Stimulated activated naive CD8-positive, alpha-beta T cell treated with anti-CD3 and anti-CD28 coated beads, Interleukin-15, Interleukin-2, amounts not matched to agents 100 ng/mL and 50 ng/mL, for 24 hours (primary cell): ENCODE results near the gene THOP1.

Experiments
- H3K27ac Mint-ChIP-seq: one replicate; pipeline ENCODE4 v1.8.0; 2021; ENCODE audit warnings: mild to moderate bottlenecking, mixed read lengths
- H3K27me3 Mint-ChIP-seq: one replicate; pipeline ENCODE4 v1.8.0; 2021; ENCODE audit warnings: mixed read lengths
- H3K36me3 Mint-ChIP-seq: one replicate; pipeline ENCODE4 v1.8.0; 2021; ENCODE audit warnings: low read depth, mixed read lengths
- H3K4me1 Mint-ChIP-seq: one replicate; pipeline ENCODE4 v1.8.0; 2021; ENCODE audit warnings: low read depth, mixed read lengths
- H3K4me3 Mint-ChIP-seq: one replicate; pipeline ENCODE4 v1.8.0; 2021; ENCODE audit warnings: mild to moderate bottlenecking, mixed read lengths
- H3K9me3 Mint-ChIP-seq: one replicate; pipeline ENCODE4 v1.8.0; 2021; ENCODE audit warnings: mixed read lengths

Gene THOP1

GRCh38 chr19:2756921-2757881 lies 28.1 kb upstream of the THOP1 start:
- peaks cover 51% of the 10 kb centered on the region for H3K36me3 Mint-ChIP-seq
- no peak overlapping the region for H3K27ac Mint-ChIP-seq

GRCh38 chr19:2758601-2759313 lies 26.5 kb upstream of the THOP1 start:
- H3K36me3 Mint-ChIP-seq: peaks cover 48% of the 10 kb centered on the region
- H3K27me3 Mint-ChIP-seq: no peaks in the 10 kb centered on the region
- no peaks in the 10 kb centered on the region for H3K9me3 Mint-ChIP-seq
- H3K4me1 Mint-ChIP-seq: peaks cover 3% of the 10 kb centered on the region
- no peak overlapping the region for H3K4me3 Mint-ChIP-seq
- H3K27ac Mint-ChIP-seq: no peak overlapping the region

More at GRCh38 chr19:2756921-2757881, 28.1 kb upstream of the THOP1 start:
- H3K27me3 Mint-ChIP-seq: no peaks in the 10 kb centered on the region
- H3K9me3 Mint-ChIP-seq: no peaks in the 10 kb centered on the region
- no peak overlapping the region for H3K4me3 Mint-ChIP-seq
- H3K4me1 Mint-ChIP-seq: peaks cover 11% of the 10 kb centered on the region

- no peak overlapping the region for H3K4me3 Mint-ChIP-seq
- H3K36me3 Mint-ChIP-seq: peaks cover 47% of the 10 kb centered on the region
- peaks cover 3% of the 10 kb centered on the region for H3K4me1 Mint-ChIP-seq
- no peaks in the 10 kb centered on the region for H3K27me3 Mint-ChIP-seq
- H3K9me3 Mint-ChIP-seq: no peaks in the 10 kb centered on the region
- no peak overlapping the region for H3K27ac Mint-ChIP-seq
Observed at GRCh38 chr19:2759362-2759761, 25.9 kb upstream of the THOP1 start.

GRCh38 chr19:2759965-2760364 lies 25.3 kb upstream of the THOP1 start:
- Mint-ChIP-seq H3K4me1 (peaks cover 3% of the 10 kb centered on the region), H3K4me3 (no peak overlapping the region), H3K27me3 (no peaks in the 10 kb centered on the region), H3K27ac (no peak overlapping the region), H3K36me3 (peaks cover 50% of the 10 kb centered on the region), H3K9me3 (no peaks in the 10 kb centered on the region)

- H3K36me3 Mint-ChIP-seq: peaks cover 42% of the 10 kb centered on the region
- H3K4me1 Mint-ChIP-seq: peaks cover 3% of the 10 kb centered on the region
- no peak overlapping the region for H3K4me3 Mint-ChIP-seq
- H3K27ac Mint-ChIP-seq: no peak overlapping the region
- no peaks in the 10 kb centered on the region for H3K27me3 Mint-ChIP-seq
- no peaks in the 10 kb centered on the region for H3K9me3 Mint-ChIP-seq
Observed at GRCh38 chr19:2761309-2761677, 24.0 kb upstream of the THOP1 start.

GRCh38 chr19:2761876-2762782 lies 23.2 kb upstream of the THOP1 start:
- Mint-ChIP-seq H3K9me3 (no peaks in the 10 kb centered on the region), H3K27ac (no peak overlapping the region), H3K4me1 (peaks cover 3% of the 10 kb centered on the region), H3K4me3 (no peak overlapping the region), H3K36me3 (peaks cover 44% of the 10 kb centered on the region), H3K27me3 (no peaks in the 10 kb centered on the region)

GRCh38 chr19:2762783-2763496 lies 22.4 kb upstream of the THOP1 start:
- H3K27me3 Mint-ChIP-seq: no peaks in the 10 kb centered on the region
- peaks cover 44% of the 10 kb centered on the region for H3K36me3 Mint-ChIP-seq
- peaks cover 3% of the 10 kb centered on the region for H3K4me1 Mint-ChIP-seq
- H3K27ac Mint-ChIP-seq: no peak overlapping the region
- H3K4me3 Mint-ChIP-seq: no peak overlapping the region
- no peaks in the 10 kb centered on the region for H3K9me3 Mint-ChIP-seq

- Mint-ChIP-seq H3K4me3 (no peak overlapping the region), H3K36me3 (peaks cover 39% of the 10 kb centered on the region), H3K4me1 (peaks cover 3% of the 10 kb centered on the region), H3K9me3 (no peaks in the 10 kb centered on the region), H3K27ac (no peak overlapping the region), H3K27me3 (no peaks in the 10 kb centered on the region)
Observed at GRCh38 chr19:2763687-2764086, 21.6 kb upstream of the THOP1 start.

- H3K9me3 Mint-ChIP-seq: no peaks in the 10 kb centered on the region
- no peaks in the 10 kb centered on the region for H3K27me3 Mint-ChIP-seq
- no peaks in the 10 kb centered on the region for H3K4me1 Mint-ChIP-seq
- peaks cover 29% of the 10 kb centered on the region for H3K36me3 Mint-ChIP-seq
- H3K27ac Mint-ChIP-seq: no peak overlapping the region
- no peak overlapping the region for H3K4me3 Mint-ChIP-seq
Observed at GRCh38 chr19:2764945-2765344, 20.4 kb upstream of the THOP1 start.

- H3K4me3 Mint-ChIP-seq: no peak overlapping the region
- H3K27ac Mint-ChIP-seq: no peak overlapping the region
- H3K36me3 Mint-ChIP-seq: peaks cover 28% of the 10 kb centered on the region
- H3K9me3 Mint-ChIP-seq: no peaks in the 10 kb centered on the region
- H3K4me1 Mint-ChIP-seq: no peaks in the 10 kb centered on the region
- H3K27me3 Mint-ChIP-seq: no peaks in the 10 kb centered on the region
Observed at GRCh38 chr19:2765376-2765775, 19.9 kb upstream of the THOP1 start.

- no peaks in the 10 kb centered on the region for H3K27me3 Mint-ChIP-seq
- H3K9me3 Mint-ChIP-seq: no peaks in the 10 kb centered on the region
- no peak overlapping the region for H3K4me3 Mint-ChIP-seq
- no peak overlapping the region for H3K27ac Mint-ChIP-seq
- no peaks in the 10 kb centered on the region for H3K4me1 Mint-ChIP-seq
- peaks cover 23% of the 10 kb centered on the region for H3K36me3 Mint-ChIP-seq
Observed at GRCh38 chr19:2766594-2767372, 18.5 kb upstream of the THOP1 start.

- H3K4me1 Mint-ChIP-seq: peaks cover 9% of the 10 kb centered on the region
Observed at GRCh38 chr19:2767688-2768087, 17.6 kb upstream of the THOP1 start.

GRCh38 chr19:2768365-2769132 lies 16.8 kb upstream of the THOP1 start:
- H3K36me3 Mint-ChIP-seq: peaks cover 17% of the 10 kb centered on the region
- H3K9me3 Mint-ChIP-seq: no peaks in the 10 kb centered on the region
- no peak overlapping the region for H3K4me3 Mint-ChIP-seq
- no peak overlapping the region for H3K27ac Mint-ChIP-seq
- H3K4me1 Mint-ChIP-seq: peaks cover 9% of the 10 kb centered on the region
- no peaks in the 10 kb centered on the region for H3K27me3 Mint-ChIP-seq

More at GRCh38 chr19:2767688-2768087, 17.6 kb upstream of the THOP1 start:
- Mint-ChIP-seq H3K27me3 (no peaks in the 10 kb centered on the region), H3K9me3 (no peaks in the 10 kb centered on the region), H3K4me3 (no peak overlapping the region), H3K36me3 (peaks cover 17% of the 10 kb centered on the region), H3K27ac (no peak overlapping the region)
